HepG2 (cell line): ENCODE results near the gene CDK8. TPM values are rescaled to one million over a fixed set of nuclear protein-coding genes. Genes with fewer than 3 reads are reported as not detected.

Source experiments
- KAT7 ChIP-seq: IDR thresholded peaks from 2 replicates; pipeline ENCODE4 v1.6.1; 2018; ENCODE audit warnings: borderline replicate concordance, missing compliant biosample characterization
- MIER2 ChIP-seq: IDR thresholded peaks from 2 replicates; pipeline ENCODE4 v1.6.1; 2016; ENCODE audit warnings: missing biosample characterization, missing genetic modification reagents
- MIER3 ChIP-seq: IDR thresholded peaks from 2 replicates; pipeline ENCODE4 v1.6.1; 2016; ENCODE audit warnings: missing compliant biosample characterization, borderline replicate concordance
- RFX1 ChIP-seq: fragments of 450-650 bp; IDR thresholded peaks from 2 replicates; pipeline ENCODE4 v1.6.1; 2017
- SP140L ChIP-seq: sonication (generic); formaldehyde crosslinking; IDR thresholded peaks from 2 replicates; pipeline ENCODE4 v1.4.0; 2020; ENCODE audit warnings: missing genetic modification reagents, borderline replicate concordance
- ZBTB42 ChIP-seq: sonication (generic); formaldehyde crosslinking; IDR thresholded peaks from 2 replicates; pipeline ENCODE4 v1.5.0; 2020; ENCODE audit warnings: mild to moderate bottlenecking, missing genetic modification reagents
- ZEB1 ChIP-seq: IDR thresholded peaks from 2 replicates; pipeline ENCODE4 v1.6.1; 2012; ENCODE audit warnings: mild to moderate bottlenecking, low read depth, inconsistent platforms; ENCODE audit not compliant: insufficient replicate concordance
- ZNF501 ChIP-seq: sonication (generic); formaldehyde crosslinking; IDR thresholded peaks from 2 replicates; pipeline ENCODE4 v1.5.1; 2020; ENCODE audit warnings: mild to moderate bottlenecking, moderate library complexity, missing genetic modification reagents
- ZNF556 ChIP-seq: sonication (generic); formaldehyde crosslinking; IDR thresholded peaks from 2 replicates; pipeline ENCODE4 v1.4.0; 2020; ENCODE audit warnings: mild to moderate bottlenecking, missing genetic modification reagents, borderline replicate concordance
- polyA plus RNA-seq, 8 experiments: library from polyadenylated mRNA; depleted of rRNA in 3 of 8; stranded (reverse) in 7 of 8; unstranded in 1 of 8; fragments of >200 nt; fragmentation: Illumina TruSeq in 4 of 8; extraction: Trizol in 4 of 8; gene quantifications; 2 replicates each; pipeline versions ENCODE4 v1.2.1 to v1.2.3, GENCODE V29; 2011 to 2016; ENCODE audit warnings: low read depth in 4 of 8, missing spikeins in 1 of 8, mixed read lengths in 1 of 8; ENCODE audit not compliant: insufficient read depth in 1 of 8
- total RNA-seq, 5 experiments: library from RNA; depleted of rRNA; stranded (reverse); fragments of >200 nt; fragmentation: Illumina TruSeq; extraction: Trizol; gene quantifications; 2 replicates each; pipeline ENCODE4 v1.2.3, GENCODE V29; 2016; ENCODE audit warnings: low read depth in 1 of 5
- TF ChIP-seq, protein P1 (sequence below): sonication (generic); formaldehyde crosslinking; IDR thresholded peaks from 2 replicates; pipeline ENCODE4 v1.4.0; 2020; ENCODE audit warnings: missing genetic modification reagents
- TF ChIP-seq, protein P2 (sequence below), 2 experiments: sonication (generic) in 1 of 2; formaldehyde crosslinking in 1 of 2; IDR thresholded peaks; 2 replicates each; pipeline versions ENCODE4 v1.5.1 to v1.6.1; 2011 to 2020; ENCODE audit warnings: borderline replicate concordance in 1 of 2, low read depth in 1 of 2, low read length in 1 of 2, mild to moderate bottlenecking in 1 of 2, missing genetic modification reagents in 1 of 2, moderate library complexity in 1 of 2
- TF ChIP-seq, protein P3 (sequence below): IDR thresholded peaks from 2 replicates; pipeline ENCODE4 v1.6.1; 2016; ENCODE audit warnings: missing compliant biosample characterization, missing genetic modification reagents, borderline replicate concordance
- TF ChIP-seq, protein P4 (sequence below): sonication (generic); formaldehyde crosslinking; IDR thresholded peaks from 2 replicates; pipeline ENCODE4 v1.5.0; 2020; ENCODE audit warnings: mild to moderate bottlenecking, low read depth, missing genetic modification reagents, borderline replicate concordance
- TF ChIP-seq, protein P5 (sequence below): sonication (generic); formaldehyde crosslinking; IDR thresholded peaks from 2 replicates; pipeline ENCODE4 v1.9.0; 2021; ENCODE audit warnings: mild to moderate bottlenecking, missing genetic modification reagents

Gene CDK8
- total and polyA plus RNA-seq, 2 of the 13 experiments (the other 11 are each of a cell fraction or from before 2014, with no cell fraction given): 15.8 to 16.4 TPM

DNA sequence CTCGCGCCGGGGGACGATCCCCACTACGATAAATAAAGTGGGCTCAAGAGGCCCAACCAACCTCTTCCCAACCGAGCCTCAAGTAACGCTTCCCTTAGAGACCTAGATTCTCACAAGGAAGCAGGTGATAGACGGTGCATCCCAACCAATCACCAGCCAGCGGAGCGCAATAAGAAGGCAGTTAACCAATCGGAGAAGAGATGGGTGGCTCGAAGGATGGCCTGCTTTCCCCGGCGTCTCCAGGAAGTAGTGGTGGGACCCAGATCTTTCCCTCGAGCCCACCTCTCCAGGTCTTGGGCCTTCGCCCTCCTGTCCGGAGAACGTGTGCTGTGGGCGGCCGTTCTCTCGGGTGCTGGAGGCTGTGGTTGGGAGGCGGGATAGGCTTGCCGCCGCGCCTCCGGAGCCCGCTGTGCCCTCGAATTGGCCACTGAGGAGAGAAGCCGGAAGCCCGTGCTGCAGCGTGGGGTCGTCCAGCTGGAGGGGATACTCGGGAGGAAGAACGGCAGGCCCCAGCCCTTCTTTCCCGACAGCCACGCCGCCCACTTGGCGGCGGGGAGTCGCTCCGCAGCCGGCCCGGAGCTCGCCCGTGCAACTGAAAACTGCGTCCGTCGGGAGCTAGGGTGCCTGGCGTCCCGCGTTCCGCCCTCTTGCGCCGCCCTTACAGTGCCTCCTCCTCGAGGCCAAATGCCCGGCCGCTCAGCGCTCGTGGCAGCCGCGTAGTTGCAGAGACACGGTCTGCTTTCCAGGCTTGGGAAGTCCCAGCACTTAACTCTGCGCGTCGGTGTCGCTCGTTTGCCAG is 32.0 kb upstream of the CDK8 start, which contains the start of gene RNF6 (continued):
- TF ChIP-seq, protein P1, sequence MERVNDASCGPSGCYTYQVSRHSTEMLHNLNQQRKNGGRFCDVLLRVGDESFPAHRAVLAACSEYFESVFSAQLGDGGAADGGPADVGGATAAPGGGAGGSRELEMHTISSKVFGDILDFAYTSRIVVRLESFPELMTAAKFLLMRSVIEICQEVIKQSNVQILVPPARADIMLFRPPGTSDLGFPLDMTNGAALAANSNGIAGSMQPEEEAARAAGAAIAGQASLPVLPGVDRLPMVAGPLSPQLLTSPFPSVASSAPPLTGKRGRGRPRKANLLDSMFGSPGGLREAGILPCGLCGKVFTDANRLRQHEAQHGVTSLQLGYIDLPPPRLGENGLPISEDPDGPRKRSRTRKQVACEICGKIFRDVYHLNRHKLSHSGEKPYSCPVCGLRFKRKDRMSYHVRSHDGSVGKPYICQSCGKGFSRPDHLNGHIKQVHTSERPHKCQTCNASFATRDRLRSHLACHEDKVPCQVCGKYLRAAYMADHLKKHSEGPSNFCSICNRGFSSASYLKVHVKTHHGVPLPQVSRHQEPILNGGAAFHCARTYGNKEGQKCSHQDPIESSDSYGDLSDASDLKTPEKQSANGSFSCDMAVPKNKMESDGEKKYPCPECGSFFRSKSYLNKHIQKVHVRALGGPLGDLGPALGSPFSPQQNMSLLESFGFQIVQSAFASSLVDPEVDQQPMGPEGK (CRISPR knock-in tag): no peak
- TF ChIP-seq, protein P2, sequence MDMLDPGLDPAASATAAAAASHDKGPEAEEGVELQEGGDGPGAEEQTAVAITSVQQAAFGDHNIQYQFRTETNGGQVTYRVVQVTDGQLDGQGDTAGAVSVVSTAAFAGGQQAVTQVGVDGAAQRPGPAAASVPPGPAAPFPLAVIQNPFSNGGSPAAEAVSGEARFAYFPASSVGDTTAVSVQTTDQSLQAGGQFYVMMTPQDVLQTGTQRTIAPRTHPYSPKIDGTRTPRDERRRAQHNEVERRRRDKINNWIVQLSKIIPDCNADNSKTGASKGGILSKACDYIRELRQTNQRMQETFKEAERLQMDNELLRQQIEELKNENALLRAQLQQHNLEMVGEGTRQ (IDR thresholded peaks at IDR 0.05; ENCODE audit: low read depth, low read length): no peak
- TF ChIP-seq, protein P2 (CRISPR knock-in tag; IDR thresholded peaks at IDR 0.05; ENCODE audit: borderline replicate concordance): no peak
- TF ChIP-seq KAT7 (CRISPR knock-in tag) (peak; percentile 97), ZEB1 (no peak), SP140L (CRISPR knock-in tag) (no peak), ZNF556 (CRISPR knock-in tag) (peak; percentile 91), RFX1 (no peak), ZNF501 (CRISPR knock-in tag) (peak; percentile 90), MIER3 (no peak; the same call in 1 of the 2 replicates), MIER2 (CRISPR knock-in tag) (peak; percentile 46; the same call in 1 of the 2 replicates), ZBTB42 (CRISPR knock-in tag) (peak; percentile 86)
- TF ChIP-seq, protein P3, sequence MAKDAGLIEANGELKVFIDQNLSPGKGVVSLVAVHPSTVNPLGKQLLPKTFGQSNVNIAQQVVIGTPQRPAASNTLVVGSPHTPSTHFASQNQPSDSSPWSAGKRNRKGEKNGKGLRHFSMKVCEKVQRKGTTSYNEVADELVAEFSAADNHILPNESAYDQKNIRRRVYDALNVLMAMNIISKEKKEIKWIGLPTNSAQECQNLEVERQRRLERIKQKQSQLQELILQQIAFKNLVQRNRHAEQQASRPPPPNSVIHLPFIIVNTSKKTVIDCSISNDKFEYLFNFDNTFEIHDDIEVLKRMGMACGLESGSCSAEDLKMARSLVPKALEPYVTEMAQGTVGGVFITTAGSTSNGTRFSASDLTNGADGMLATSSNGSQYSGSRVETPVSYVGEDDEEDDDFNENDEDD: peak; percentile 62; the same call in 1 of the 2 replicates
- TF ChIP-seq, protein P4, sequence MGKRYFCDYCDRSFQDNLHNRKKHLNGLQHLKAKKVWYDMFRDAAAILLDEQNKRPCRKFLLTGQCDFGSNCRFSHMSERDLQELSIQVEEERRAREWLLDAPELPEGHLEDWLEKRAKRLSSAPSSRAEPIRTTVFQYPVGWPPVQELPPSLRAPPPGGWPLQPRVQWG (CRISPR knock-in tag): no peak
- TF ChIP-seq, protein P5, sequence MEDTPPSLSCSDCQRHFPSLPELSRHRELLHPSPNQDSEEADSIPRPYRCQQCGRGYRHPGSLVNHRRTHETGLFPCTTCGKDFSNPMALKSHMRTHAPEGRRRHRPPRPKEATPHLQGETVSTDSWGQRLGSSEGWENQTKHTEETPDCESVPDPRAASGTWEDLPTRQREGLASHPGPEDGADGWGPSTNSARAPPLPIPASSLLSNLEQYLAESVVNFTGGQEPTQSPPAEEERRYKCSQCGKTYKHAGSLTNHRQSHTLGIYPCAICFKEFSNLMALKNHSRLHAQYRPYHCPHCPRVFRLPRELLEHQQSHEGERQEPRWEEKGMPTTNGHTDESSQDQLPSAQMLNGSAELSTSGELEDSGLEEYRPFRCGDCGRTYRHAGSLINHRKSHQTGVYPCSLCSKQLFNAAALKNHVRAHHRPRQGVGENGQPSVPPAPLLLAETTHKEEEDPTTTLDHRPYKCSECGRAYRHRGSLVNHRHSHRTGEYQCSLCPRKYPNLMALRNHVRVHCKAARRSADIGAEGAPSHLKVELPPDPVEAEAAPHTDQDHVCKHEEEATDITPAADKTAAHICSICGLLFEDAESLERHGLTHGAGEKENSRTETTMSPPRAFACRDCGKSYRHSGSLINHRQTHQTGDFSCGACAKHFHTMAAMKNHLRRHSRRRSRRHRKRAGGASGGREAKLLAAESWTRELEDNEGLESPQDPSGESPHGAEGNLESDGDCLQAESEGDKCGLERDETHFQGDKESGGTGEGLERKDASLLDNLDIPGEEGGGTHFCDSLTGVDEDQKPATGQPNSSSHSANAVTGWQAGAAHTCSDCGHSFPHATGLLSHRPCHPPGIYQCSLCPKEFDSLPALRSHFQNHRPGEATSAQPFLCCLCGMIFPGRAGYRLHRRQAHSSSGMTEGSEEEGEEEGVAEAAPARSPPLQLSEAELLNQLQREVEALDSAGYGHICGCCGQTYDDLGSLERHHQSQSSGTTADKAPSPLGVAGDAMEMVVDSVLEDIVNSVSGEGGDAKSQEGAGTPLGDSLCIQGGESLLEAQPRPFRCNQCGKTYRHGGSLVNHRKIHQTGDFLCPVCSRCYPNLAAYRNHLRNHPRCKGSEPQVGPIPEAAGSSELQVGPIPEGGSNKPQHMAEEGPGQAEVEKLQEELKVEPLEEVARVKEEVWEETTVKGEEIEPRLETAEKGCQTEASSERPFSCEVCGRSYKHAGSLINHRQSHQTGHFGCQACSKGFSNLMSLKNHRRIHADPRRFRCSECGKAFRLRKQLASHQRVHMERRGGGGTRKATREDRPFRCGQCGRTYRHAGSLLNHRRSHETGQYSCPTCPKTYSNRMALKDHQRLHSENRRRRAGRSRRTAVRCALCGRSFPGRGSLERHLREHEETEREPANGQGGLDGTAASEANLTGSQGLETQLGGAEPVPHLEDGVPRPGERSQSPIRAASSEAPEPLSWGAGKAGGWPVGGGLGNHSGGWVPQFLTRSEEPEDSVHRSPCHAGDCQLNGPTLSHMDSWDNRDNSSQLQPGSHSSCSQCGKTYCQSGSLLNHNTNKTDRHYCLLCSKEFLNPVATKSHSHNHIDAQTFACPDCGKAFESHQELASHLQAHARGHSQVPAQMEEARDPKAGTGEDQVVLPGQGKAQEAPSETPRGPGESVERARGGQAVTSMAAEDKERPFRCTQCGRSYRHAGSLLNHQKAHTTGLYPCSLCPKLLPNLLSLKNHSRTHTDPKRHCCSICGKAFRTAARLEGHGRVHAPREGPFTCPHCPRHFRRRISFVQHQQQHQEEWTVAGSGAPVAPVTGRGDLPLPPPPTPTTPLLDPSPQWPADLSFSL (CRISPR knock-in tag): no peak
